GM18511 (cell line): Measurements from ENCODE around the gene RILPL2.
"Not testable (repeated sequence)": the region's sequence is repeated elsewhere in the genome, so short reads cannot be mapped to it uniquely, and the experiment has no call there.

Source experiments
- ATAC-seq: cut with Tn5 transposase; IDR thresholded peaks from one replicate; pipeline ENCODE4 v1.9.1; 2021; ENCODE audit warnings: mild to moderate bottlenecking, moderate library complexity; ENCODE audit not compliant: unreplicated experiment

Gene RILPL2

GRCh38 chr12:123384994-123385376 lies 51.5 kb downstream of the RILPL2 start:
- no peak for ATAC-seq

DNA sequence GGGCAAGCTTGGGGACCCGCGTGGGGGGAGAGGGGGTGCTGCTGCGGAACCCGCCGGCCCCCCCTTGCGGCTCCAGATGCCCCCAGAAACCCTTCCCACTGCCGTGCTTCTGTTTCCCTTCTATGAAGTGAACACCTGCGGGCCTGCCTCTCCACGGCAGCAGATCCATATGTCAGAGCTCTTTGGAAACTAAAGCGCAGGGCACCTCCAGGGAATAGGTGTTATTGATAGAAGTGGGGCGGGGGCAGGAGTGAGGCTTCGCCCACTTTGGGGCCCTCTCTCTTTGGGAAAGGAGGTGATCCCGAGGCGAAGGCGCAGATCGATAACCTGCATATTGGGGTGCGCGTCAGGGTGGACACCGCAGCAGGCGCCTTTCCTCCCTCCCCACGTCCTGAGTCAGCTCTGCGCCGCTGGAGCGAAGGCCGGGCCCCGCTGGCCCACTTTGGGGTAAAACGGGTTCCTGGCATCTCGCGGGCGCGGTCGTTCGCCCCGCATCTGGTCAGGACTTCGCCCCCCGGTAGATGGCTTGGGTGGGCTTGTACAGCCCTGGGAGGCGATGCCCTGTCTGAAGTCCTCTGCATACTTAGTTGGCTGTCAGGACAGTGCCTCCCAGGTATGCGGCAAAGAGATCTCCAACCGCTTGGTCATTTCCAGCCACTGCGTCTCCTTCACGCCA lies 52.0 kb downstream of the RILPL2 start:
- ATAC-seq: no peak

DNA sequence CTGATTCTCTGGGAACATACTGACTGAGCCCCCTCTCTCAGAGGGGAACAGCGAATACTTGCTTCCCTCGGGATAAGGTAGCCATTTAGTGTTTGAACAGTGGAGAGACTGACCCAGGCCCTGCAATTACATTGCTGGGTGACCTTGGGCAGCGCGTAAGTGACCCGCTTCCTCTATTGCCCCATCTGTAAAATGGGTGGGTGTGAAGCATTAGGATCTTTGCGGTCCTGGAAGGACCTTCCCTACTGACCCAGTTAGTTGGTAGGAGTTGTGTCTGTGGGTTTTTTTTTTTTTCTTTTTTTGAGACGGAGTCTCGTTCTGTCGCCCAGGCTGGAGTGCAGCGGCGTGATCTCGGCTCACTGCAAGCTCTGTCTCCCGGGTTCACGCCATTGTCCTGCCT lies 53.8 kb downstream of the RILPL2 start:
- ATAC-seq: no peak

GRCh38 chr12:123379391-123379790 lies 57.1 kb downstream of the RILPL2 start:
- ATAC-seq: no peak

DNA sequence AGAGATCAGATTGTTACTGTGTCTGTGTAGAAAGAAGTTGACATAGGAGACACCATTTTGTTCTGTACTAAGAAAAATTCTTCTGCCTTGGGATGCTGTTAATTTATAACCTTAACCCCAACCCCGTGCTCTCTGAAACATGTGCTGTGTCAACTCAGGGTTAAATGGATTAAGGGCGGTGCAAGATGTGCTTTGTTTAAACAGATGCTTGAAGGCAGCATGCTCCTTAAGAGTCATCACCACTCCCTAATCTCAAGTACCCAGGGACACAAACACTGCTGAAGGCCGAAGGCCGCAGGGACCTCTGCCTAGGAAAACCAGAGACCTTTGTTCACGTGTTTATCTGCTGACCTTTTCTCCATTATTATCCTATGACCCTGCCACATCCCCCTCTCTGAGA lies 64.1 kb downstream of the RILPL2 start:
- ATAC-seq: not testable (repeated sequence)

DNA sequence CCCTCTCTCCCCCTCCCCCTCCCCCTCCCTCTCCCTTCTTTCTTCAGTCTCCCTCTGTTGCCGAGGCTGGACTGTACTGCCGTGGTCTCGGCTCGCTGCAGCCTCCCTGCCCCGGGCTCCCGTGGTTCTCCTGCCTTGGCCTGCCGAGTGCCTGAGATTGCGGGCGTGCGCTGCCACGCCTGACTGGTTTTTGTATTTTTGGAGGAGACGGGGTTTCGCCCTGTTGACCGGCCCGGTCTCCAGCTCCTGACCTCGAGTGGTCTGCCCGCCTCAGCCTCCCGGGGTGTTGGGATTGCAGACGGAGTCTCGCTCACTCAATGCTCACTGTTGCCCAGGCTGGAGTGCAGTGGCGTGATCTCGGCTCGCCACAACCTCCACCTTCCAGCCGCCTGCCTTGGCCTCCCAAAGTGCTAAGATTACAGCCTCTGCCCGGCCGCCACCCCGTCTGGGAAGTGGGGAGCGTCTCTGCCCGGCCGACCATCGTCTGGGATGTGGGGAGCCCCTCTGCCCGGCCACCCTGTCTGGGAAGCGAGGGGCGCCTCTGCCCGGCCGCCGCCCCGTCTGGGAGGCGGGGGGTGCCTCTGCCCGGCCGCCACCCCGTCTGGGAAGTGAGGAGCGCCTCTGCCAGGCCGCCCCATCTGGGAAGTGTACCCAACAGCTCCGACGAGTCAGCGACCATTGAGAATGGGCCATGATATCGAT lies 64.7 kb downstream of the RILPL2 start:
- not testable (repeated sequence) for ATAC-seq

DNA sequence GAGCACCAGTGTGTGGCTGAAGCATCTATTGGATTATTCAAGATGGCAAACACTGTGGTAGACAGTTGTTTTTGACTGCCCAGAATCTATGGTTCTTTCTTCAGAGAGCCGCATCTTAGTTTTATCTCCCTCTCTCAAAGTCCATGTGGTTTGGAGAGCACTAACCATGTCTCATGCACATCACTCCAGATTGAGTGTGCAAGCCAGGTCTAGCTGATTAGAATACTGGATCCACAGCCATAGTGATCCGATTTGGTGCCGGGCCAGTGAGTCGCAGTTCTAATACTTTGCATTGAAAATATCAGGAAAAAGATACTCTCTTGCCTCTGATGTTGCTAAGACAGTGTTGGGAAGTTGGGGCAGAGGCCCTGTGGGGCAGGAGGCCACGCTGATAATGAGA lies 67.3 kb downstream of the RILPL2 start:
- no peak for ATAC-seq

DNA sequence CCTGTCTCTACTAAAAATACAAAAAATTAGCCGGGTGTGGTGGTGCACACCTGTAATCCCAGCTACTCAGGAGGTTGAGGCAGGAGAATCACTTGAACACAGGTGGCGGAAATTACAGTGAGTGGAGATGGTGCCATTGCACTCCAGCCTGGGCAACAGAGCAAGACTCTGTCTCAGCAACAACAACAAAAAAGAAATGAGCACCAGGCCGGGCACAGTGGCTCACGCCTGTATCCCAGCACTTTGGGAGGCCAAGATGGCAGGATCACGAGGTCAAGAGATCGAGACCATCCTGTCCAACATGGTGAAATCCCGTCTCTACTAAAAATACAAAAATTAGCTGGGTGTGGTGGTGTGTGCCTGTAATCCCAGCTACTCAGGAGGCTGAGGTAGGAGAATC lies 68.1 kb downstream of the RILPL2 start:
- not testable (repeated sequence) for ATAC-seq

DNA sequence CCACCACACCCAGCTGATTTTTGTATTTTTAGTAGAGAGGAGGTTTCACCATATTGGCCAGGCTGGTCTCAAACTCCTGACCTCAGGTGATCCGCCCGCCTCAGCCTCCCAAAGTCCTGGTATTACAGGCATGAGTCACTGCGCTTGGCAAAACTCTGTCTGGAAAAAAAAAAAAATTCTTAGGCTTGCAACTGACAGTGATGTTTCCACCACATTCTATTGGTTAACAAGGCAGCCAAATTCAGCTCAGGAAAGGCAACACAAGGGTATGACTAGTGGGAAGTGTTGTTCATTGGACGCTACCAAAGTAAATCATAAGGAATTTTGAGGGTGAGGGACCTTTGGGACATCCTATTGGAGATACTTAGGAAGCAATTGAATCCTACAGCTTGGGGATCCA lies 69.0 kb downstream of the RILPL2 start:
- no peak for ATAC-seq
